K562 (cell line): Measurements from ENCODE around the gene PRKACA. TPM values are rescaled to one million over a fixed set of nuclear protein-coding genes. Genes with fewer than 3 reads are reported as not detected.

ENCODE experiments used
- BACH1 ChIP-seq: fragments of 200-800 bp; sonication (Bioruptor generic); IDR thresholded peaks from 2 replicates; pipeline ENCODE4 v1.6.1; 2016; ENCODE audit warnings: missing genetic modification characterization, missing compliant biosample characterization
- BHLHE40 ChIP-seq: IDR thresholded peaks from 2 replicates; pipeline ENCODE4 v1.6.1; 2011; ENCODE audit warnings: low read length, improper control_type of control experiment
- DIDO1 ChIP-seq: fragments of 450-650 bp; IDR thresholded peaks from 2 replicates; pipeline ENCODE4 v1.6.1; 2016; ENCODE audit warnings: low read depth, missing biosample characterization, missing genetic modification characterization
- GATAD2A ChIP-seq: fragments of 450-650 bp; IDR thresholded peaks from 2 replicates; pipeline ENCODE4 v1.6.1; 2017
- HNRNPK ChIP-seq: fragments of 200-400 bp; formaldehyde crosslinking; IDR thresholded peaks from one replicate; pipeline ENCODE4 v1.6.1; 2018; ENCODE audit warnings: mild to moderate bottlenecking, low read depth, low read length; ENCODE audit not compliant: poor library complexity, severe bottlenecking
- KDM2B ChIP-seq: fragments of 250-450 bp; sonication (Bioruptor Pico); IDR thresholded peaks from 2 replicates; pipeline ENCODE4 v1.8.0; 2021; ENCODE audit warnings: mild to moderate bottlenecking, moderate library complexity
- PML ChIP-seq: IDR thresholded peaks from 2 replicates; pipeline ENCODE4 v1.6.1; 2012; ENCODE audit warnings: low read length, inconsistent platforms
- SOX6 ChIP-seq: fragments of 450-650 bp; IDR thresholded peaks from 2 replicates; pipeline ENCODE4 v1.6.1; 2014; ENCODE audit warnings: mild to moderate bottlenecking
- TAF15 ChIP-seq: fragments of 200-400 bp; formaldehyde crosslinking; IDR thresholded peaks from 2 replicates; pipeline ENCODE4 v1.6.1; 2017; ENCODE audit warnings: mild to moderate bottlenecking, low read depth, low read length, moderate library complexity
- ZNF184 ChIP-seq: sonication (generic); formaldehyde crosslinking; IDR thresholded peaks from 2 replicates; pipeline ENCODE4 v1.5.0; 2020; ENCODE audit warnings: missing genetic modification reagents
- polyA plus RNA-seq, 8 experiments: library from polyadenylated mRNA; depleted of rRNA in 4 of 8; stranded (reverse) in 5 of 8; unstranded in 3 of 8; fragments of >200 nt; fragmentation: Nextera tagmentation in 2 of 8; fragmentation: Illumina TruSeq in 1 of 8; extraction: Ambion mirVana in 2 of 8; extraction: Trizol in 1 of 8; gene quantifications; 2 replicates each; pipeline versions ENCODE4 v1.2.1 to v1.2.3, GENCODE V29; 2011 to 2014; ENCODE audit warnings: inconsistent platforms in 1 of 8, missing spikeins in 1 of 8
- total RNA-seq, 7 experiments: library from RNA; depleted of rRNA in 6 of 7; stranded (reverse); fragments of >200 nt in 6 of 7; fragmentation: Illumina TruSeq in 2 of 7; extraction: Trizol in 2 of 7; gene quantifications; 2 replicates each; pipeline versions ENCODE4 v1.2.1 to v1.2.3, GENCODE V29; 2011 to 2021; ENCODE audit warnings: low replicate concordance in 1 of 7
- TF ChIP-seq, protein P1 (sequence below), 3 experiments: fragments of 200-800 bp in 1 of 3; fragments of 250-450 bp in 1 of 3; fragments of 450-650 bp in 1 of 3; sonication (Bioruptor Pico) in 1 of 3; sonication (Bioruptor generic) in 1 of 3; formaldehyde crosslinking in 1 of 3; IDR thresholded peaks; 2 replicates each; pipeline versions ENCODE4 v1.6.1 to v1.8.0; 2016 to 2022; ENCODE audit warnings: mild to moderate bottlenecking in 2 of 3, missing genetic modification characterization in 2 of 3, missing compliant biosample characterization in 1 of 3, moderate library complexity in 1 of 3
- TF ChIP-seq, protein P2 (sequence below): sonication (generic); formaldehyde crosslinking; IDR thresholded peaks from 2 replicates; pipeline ENCODE4 v1.8.1; 2023; ENCODE audit warnings: mild to moderate bottlenecking, missing genetic modification reagents, moderate library complexity
- TF ChIP-seq, protein P3 (sequence below): fragments of 250-450 bp; sonication (Bioruptor Pico); IDR thresholded peaks from 2 replicates; pipeline ENCODE4 v1.5.0; 2022; ENCODE audit warnings: mild to moderate bottlenecking
- TF ChIP-seq, protein P4 (sequence below): fragments of 450-650 bp; formaldehyde crosslinking; IDR thresholded peaks from 2 replicates; pipeline ENCODE4 v1.4.0; 2020; ENCODE audit warnings: mild to moderate bottlenecking, mixed read lengths

The PRKACA gene
- total and polyA plus RNA-seq, 9 of the 15 experiments (the other 6 are each of a cell fraction or from before 2014, with no cell fraction given): 1.2 to 63.1 (median 13.0) TPM

DNA sequence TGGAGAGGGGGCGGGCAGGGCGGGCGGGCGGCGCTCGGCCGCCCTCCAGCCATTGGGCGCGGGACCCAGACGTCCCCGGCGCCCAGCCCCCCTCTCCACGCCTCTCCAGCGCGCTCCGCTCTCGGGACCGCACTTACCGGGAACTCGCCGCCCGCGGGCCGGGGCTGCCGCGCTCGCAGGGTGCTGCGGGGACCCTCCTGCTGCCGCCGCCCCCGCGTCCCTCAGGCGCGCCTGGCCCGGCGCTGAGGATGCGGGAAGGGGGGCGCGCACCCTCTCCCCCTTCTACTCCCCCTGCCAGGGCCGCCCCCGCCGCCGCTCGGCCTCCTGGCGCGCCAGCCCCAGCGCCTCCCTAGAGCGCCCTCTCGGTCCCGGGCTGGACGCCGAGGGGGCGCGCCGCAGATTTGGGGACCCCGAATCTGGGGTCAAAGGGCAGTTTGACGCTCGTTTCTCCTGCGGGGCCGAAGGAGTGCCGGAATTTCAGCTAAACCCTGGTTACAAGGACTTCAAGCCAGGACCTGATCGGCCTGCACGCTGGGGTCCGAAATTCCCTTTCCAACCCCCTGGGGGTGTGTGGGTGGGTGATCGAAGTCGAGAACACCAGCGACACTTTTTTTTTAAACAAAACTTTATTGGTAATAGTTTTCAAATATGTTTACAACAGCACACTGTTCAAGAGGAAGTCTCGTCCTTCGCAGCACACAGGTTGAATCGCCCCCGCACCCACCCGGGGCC, 26.3 kb downstream of the PRKACA start (continued):
- TF ChIP-seq, protein P1, sequence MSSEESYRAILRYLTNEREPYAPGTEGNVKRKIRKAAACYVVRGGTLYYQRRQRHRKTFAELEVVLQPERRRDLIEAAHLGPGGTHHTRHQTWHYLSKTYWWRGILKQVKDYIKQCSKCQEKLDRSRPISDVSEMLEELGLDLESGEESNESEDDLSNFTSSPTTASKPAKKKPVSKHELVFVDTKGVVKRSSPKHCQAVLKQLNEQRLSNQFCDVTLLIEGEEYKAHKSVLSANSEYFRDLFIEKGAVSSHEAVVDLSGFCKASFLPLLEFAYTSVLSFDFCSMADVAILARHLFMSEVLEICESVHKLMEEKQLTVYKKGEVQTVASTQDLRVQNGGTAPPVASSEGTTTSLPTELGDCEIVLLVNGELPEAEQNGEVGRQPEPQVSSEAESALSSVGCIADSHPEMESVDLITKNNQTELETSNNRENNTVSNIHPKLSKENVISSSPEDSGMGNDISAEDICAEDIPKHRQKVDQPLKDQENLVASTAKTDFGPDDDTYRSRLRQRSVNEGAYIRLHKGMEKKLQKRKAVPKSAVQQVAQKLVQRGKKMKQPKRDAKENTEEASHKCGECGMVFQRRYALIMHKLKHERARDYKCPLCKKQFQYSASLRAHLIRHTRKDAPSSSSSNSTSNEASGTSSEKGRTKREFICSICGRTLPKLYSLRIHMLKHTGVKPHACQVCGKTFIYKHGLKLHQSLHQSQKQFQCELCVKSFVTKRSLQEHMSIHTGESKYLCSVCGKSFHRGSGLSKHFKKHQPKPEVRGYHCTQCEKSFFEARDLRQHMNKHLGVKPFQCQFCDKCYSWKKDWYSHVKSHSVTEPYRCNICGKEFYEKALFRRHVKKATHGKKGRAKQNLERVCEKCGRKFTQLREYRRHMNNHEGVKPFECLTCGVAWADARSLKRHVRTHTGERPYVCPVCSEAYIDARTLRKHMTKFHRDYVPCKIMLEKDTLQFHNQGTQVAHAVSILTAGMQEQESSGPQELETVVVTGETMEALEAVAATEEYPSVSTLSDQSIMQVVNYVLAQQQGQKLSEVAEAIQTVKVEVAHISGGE (CRISPR knock-in tag; IDR thresholded peaks at IDR 0.05): peak in 1 of 3 experiments; percentile 36; a peak in 2 of 6 replicates
- TF ChIP-seq HNRNPK (peak; percentile 90), BHLHE40 (0 out of 2 replicates have a peak, but pooled peaks have one; percentile 3), GATAD2A (peak; percentile 93), PML (peak; percentile 42; the same call in 1 of the 2 replicates), TAF15 (no peak), BACH1 (tag) (no peak), KDM2B (CRISPR knock-in tag) (no peak; the same call in none of the 2 replicates), SOX6 (peak; percentile 50; the same call in 1 of the 2 replicates), ZNF184 (CRISPR knock-in tag) (no peak), DIDO1 (tag) (0 out of 2 replicates have a peak, but pooled peaks have one; percentile 40)
- TF ChIP-seq, protein P2, sequence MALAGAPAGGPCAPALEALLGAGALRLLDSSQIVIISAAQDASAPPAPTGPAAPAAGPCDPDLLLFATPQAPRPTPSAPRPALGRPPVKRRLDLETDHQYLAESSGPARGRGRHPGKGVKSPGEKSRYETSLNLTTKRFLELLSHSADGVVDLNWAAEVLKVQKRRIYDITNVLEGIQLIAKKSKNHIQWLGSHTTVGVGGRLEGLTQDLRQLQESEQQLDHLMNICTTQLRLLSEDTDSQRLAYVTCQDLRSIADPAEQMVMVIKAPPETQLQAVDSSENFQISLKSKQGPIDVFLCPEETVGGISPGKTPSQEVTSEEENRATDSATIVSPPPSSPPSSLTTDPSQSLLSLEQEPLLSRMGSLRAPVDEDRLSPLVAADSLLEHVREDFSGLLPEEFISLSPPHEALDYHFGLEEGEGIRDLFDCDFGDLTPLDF (CRISPR knock-in tag): no peak
- TF ChIP-seq, protein P3, sequence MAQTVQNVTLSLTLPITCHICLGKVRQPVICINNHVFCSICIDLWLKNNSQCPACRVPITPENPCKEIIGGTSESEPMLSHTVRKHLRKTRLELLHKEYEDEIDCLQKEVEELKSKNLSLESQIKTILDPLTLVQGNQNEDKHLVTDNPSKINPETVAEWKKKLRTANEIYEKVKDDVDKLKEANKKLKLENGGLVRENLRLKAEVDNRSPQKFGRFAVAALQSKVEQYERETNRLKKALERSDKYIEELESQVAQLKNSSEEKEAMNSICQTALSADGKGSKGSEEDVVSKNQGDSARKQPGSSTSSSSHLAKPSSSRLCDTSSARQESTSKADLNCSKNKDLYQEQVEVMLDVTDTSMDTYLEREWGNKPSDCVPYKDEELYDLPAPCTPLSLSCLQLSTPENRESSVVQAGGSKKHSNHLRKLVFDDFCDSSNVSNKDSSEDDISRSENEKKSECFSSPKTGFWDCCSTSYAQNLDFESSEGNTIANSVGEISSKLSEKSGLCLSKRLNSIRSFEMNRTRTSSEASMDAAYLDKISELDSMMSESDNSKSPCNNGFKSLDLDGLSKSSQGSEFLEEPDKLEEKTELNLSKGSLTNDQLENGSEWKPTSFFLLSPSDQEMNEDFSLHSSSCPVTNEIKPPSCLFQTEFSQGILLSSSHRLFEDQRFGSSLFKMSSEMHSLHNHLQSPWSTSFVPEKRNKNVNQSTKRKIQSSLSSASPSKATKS: no peak
- TF ChIP-seq, protein P4, sequence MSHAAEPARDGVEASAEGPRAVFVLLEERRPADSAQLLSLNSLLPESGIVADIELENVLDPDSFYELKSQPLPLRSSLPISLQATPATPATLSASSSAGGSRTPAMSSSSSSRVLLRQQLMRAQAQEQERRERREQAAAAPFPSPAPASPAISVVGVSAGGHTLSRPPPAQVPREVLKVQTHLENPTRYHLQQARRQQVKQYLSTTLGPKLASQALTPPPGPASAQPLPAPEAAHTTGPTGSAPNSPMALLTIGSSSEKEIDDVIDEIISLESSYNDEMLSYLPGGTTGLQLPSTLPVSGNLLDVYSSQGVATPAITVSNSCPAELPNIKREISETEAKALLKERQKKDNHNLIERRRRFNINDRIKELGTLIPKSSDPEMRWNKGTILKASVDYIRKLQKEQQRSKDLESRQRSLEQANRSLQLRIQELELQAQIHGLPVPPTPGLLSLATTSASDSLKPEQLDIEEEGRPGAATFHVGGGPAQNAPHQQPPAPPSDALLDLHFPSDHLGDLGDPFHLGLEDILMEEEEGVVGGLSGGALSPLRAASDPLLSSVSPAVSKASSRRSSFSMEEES (CRISPR knock-in tag): no peak
